ENCODE data around the gene STPG4. TPM values are rescaled to one million over a fixed set of nuclear protein-coding genes. Genes with fewer than 3 reads are reported as not detected.
"Not testable (repeated sequence)": the region's sequence is repeated elsewhere in the genome, so short reads cannot be mapped to it uniquely, and the experiment has no call there.

STPG4 gene
- total RNA-seq, 4 donors from 2014 or later, result 1.4 to 4.1 TPM; not detected in 2

- no peak overlapping the region for H3K4me3 ChIP-seq (ENCODE audit: low read depth, poor library complexity, severe bottlenecking)
- intact Hi-C loops (cut with DNase I; ENCODE audit: low total_unique reads), result no loop called here
- TF ChIP-seq, protein P1, sequence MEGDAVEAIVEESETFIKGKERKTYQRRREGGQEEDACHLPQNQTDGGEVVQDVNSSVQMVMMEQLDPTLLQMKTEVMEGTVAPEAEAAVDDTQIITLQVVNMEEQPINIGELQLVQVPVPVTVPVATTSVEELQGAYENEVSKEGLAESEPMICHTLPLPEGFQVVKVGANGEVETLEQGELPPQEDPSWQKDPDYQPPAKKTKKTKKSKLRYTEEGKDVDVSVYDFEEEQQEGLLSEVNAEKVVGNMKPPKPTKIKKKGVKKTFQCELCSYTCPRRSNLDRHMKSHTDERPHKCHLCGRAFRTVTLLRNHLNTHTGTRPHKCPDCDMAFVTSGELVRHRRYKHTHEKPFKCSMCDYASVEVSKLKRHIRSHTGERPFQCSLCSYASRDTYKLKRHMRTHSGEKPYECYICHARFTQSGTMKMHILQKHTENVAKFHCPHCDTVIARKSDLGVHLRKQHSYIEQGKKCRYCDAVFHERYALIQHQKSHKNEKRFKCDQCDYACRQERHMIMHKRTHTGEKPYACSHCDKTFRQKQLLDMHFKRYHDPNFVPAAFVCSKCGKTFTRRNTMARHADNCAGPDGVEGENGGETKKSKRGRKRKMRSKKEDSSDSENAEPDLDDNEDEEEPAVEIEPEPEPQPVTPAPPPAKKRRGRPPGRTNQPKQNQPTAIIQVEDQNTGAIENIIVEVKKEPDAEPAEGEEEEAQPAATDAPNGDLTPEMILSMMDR (IDR thresholded peaks at IDR 0.05), result no peak
- TF ChIP-seq POLR2A (IDR thresholded peaks at IDR 0.05), result no peak
- no peak for DNase-seq (ENCODE audit: low spot score in 2 of 2)
- 86 to 91% methylated on average over 1 of the region's 1 CpG for WGBS, 2 donors
Measured at GRCh38 chr2:47189635-47190034, 34.5 kb upstream of the STPG4 start.

DNA sequence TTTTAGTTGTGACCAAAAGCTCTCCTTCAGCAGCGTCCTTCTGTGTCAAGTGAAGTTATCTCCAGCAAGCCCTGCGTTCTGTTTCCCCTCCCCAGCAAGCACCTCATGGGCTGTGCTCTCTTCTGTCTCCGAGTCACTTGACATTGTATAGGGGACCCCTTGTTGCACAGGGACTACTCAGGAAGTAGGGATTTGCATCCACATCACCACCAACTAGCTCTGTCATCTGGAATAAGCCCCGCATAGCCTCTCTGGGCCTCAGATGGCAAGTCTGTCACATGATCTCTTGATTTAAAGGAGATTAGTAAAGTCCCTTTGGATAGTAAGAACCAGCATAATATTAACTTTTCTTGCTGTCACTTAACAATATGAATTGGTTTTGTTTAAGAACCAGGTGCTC, 32.0 kb upstream of the STPG4 start:
- 89 to 91% methylated on average over 4 of the region's 4 CpGs for WGBS, 2 donors
- TF ChIP-seq, protein P1 (IDR thresholded peaks at IDR 0.05), result no peak
- no peak for TF ChIP-seq POLR2A (IDR thresholded peaks at IDR 0.05)
- intact Hi-C loops (cut with DNase I; ENCODE audit: low total_unique reads), result no loop called here
- H3K4me3 ChIP-seq (ENCODE audit: low read depth, poor library complexity, severe bottlenecking), result no peak overlapping the region
- no peak for DNase-seq (ENCODE audit: low spot score in 2 of 2)

DNA sequence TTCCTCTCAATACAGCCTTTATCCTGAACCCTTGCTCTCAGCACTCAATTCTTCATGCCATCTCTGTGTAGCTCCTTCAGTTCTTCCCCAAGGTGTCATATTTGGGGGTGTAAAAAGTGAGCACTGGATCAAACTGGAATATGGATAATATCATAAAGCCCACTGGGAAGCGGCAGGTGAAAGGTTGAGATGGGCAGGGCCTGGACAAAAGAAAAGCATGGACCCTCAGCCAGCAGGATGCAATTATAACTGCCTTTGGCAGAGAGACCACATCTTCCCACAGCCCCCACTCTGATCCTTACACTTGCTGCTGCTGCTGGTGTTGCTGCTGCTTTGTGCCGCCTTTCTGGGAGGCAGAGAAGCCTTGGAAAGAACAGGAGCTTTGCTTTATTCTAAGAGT, 31.2 kb upstream of the STPG4 start:
- H3K4me3 ChIP-seq (ENCODE audit: low read depth, poor library complexity, severe bottlenecking), result no peak overlapping the region
- DNase-seq (ENCODE audit: low spot score in 2 of 2), result no peak
- TF ChIP-seq, protein P1 (IDR thresholded peaks at IDR 0.05), result no peak
- TF ChIP-seq POLR2A (IDR thresholded peaks at IDR 0.05), result no peak
- intact Hi-C loops (cut with DNase I; ENCODE audit: low total_unique reads), result no loop called here
- 94 to 97% methylated on average over 2 of the region's 2 CpGs for WGBS, 2 donors

- 74 to 86% methylated on average over 5 of the region's 5 CpGs for WGBS, 2 donors
- intact Hi-C loops (cut with DNase I; ENCODE audit: low total_unique reads); DNase-seq (ENCODE audit: low spot score in 2 of 2): not testable (repeated sequence)
Measured at GRCh38 chr2:47185098-47185497, 30.0 kb upstream of the STPG4 start.

GRCh38 chr2:47181176-47181575, 26.1 kb upstream of the STPG4 start:
- TF ChIP-seq POLR2A (IDR thresholded peaks at IDR 0.05), result no peak
- TF ChIP-seq, protein P1 (IDR thresholded peaks at IDR 0.05), result no peak
- no peak for DNase-seq (ENCODE audit: low spot score in 2 of 2)
- intact Hi-C loops (cut with DNase I; ENCODE audit: low total_unique reads), result no loop called here
- H3K4me3 ChIP-seq (ENCODE audit: low read depth, poor library complexity, severe bottlenecking), result no peak overlapping the region
- WGBS, 2 donors, result 78 to 81% methylated on average over 1 of the region's 1 CpG

More at GRCh38 chr2:47185098-47185497, 30.0 kb upstream of the STPG4 start:
- H3K4me3 ChIP-seq (ENCODE audit: low read depth, poor library complexity, severe bottlenecking), result not testable (repeated sequence)

- TF ChIP-seq, protein P1 (IDR thresholded peaks at IDR 0.05), result no peak
- TF ChIP-seq POLR2A (IDR thresholded peaks at IDR 0.05), result no peak
- no peak for DNase-seq (ENCODE audit: low spot score in 2 of 2)
- intact Hi-C loops (cut with DNase I; ENCODE audit: low total_unique reads), result no loop called here
- no peak overlapping the region for H3K4me3 ChIP-seq (ENCODE audit: low read depth, poor library complexity, severe bottlenecking)
- WGBS, 2 donors, result 73 to 88% methylated on average over 1 of the region's 1 CpG
Measured at GRCh38 chr2:47180531-47180930, 25.4 kb upstream of the STPG4 start.

Measured in lower leg skin (tissue), 4 donors.